Brain microvascular endothelial cell (primary cell): Measurements from ENCODE around the gene DCAF7.

Source experiments
- DNase-seq: peaks from one replicate; pipeline ENCODE4 v3.0.0-alpha.2; 2020
- H3K27ac ChIP-seq: fragments of 250-450 bp; sonication (Bioruptor Pico); 2 replicates; pipeline ENCODE4 v1.5.1; 2020; ENCODE audit warnings: mild to moderate bottlenecking, moderate library complexity
- H3K27me3 ChIP-seq: fragments of 250-450 bp; sonication (Bioruptor Pico); replicated peaks from 2 replicates; pipeline ENCODE4 v1.5.1; 2020; ENCODE audit warnings: mild to moderate bottlenecking
- H3K36me3 ChIP-seq: fragments of 250-450 bp; sonication (Bioruptor Pico); replicated peaks from 2 replicates; pipeline ENCODE4 v1.5.1; 2020; ENCODE audit warnings: mild to moderate bottlenecking
- H3K4me3 ChIP-seq: 2 replicates; pipeline ENCODE4 v1.5.1; 2011; ENCODE audit warnings: low read depth, mild to moderate bottlenecking, control low read depth, low read length, moderate library complexity
- CTCF ChIP-seq: IDR thresholded peaks from 2 replicates; pipeline ENCODE4 v1.5.1; 2011; ENCODE audit warnings: low read depth, mild to moderate bottlenecking, moderate library complexity, low read length, control low read depth, inconsistent platforms; ENCODE audit errors: missing control alignments
- in situ Hi-C: cut with HindIII; loops from 2 replicates; pipeline ENCODE4 v1.10.0; 2017; ENCODE audit warnings: low sequenced_read_pairs, low pct_ligation_motif_present

Gene DCAF7

DNA sequence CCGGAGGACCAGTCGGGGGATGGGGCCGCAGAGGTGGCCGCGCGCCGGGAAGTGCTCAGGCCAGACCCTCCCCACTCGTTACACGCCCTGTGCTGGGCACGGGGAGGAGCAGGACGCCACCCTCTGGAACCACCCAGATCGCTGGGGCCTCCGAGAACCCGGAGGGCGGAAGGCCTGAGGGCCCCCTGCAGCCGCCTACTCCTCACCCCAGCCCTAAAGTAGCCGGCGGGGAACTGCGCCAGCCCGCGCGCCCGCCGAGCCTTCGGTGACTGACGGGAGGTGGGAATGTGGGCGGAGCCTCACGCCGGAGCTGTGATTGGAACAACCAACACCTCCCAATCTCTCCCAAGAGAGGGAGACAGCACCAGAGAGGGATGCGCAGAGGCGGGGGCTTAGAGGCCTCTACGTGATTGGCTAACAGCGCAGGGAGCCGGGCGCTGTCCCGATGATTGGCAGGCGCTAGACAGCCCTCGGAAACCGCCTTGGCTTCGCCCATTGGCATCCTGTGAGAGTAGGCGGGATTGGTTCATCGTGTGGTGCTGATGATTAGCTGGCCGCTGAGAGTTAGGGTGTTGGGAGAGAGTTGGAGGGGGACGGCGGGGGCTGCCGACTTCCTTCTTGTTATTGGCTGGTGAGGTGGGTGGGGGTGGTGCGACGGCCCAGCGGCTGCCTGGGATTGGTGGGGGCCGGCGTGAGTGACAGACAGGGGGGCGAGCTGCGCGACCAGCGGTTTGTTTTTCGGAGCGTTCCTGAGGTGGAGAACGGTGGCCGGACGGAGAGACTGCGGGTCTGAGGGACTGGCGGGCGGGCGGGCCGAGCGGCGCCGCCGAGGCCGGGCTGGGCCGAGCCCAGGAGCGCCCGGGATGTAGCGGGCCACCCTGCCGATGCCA, 71.7 kb downstream of the DCAF7 start, which contains the start of gene MAP3K3:
MAP3K3 (plus strand) TSS at position 734 of the 890 bp plus-strand sequence. CDS start 343 bp downstream, outside the sequence.
- Histone ChIP-seq H3K27me3 (no peaks in the 10 kb centered on the region), H3K36me3 (no peaks in the 10 kb centered on the region), H3K27ac (peak within 1 kb of the TSS; percentile 44), H3K4me3 (peak within 1 kb of the TSS; percentile 72)
- in situ Hi-C loops, result no loop called here
- DNase-seq, result peak; percentile 100
- TF ChIP-seq CTCF, result peak; percentile 9

GRCh38 chr17:63622574-63623390, 72.5 kb downstream of the DCAF7 start:
- Histone ChIP-seq H3K4me3 (peak overlapping the region; percentile 72), H3K27me3 (no peaks in the 10 kb centered on the region), H3K27ac (peak overlapping the region; percentile 44), H3K36me3 (no peaks in the 10 kb centered on the region)
- TF ChIP-seq CTCF, result no peak
- in situ Hi-C loops, result no loop called here
- peak; percentile 45 for DNase-seq

- TF ChIP-seq CTCF, result no peak
- Histone ChIP-seq H3K4me3 (peak overlapping the region; percentile 72), H3K27ac (no peak overlapping the region), H3K27me3 (no peaks in the 10 kb centered on the region), H3K36me3 (no peaks in the 10 kb centered on the region)
- no peak for DNase-seq
- in situ Hi-C loops, result no loop called here
Observed at GRCh38 chr17:63623786-63624530, 73.7 kb downstream of the DCAF7 start.

- TF ChIP-seq CTCF, result no peak
- no peak for DNase-seq
- Histone ChIP-seq H3K27me3 (no peaks in the 10 kb centered on the region), H3K27ac (no peak overlapping the region), H3K4me3 (no peak overlapping the region), H3K36me3 (no peaks in the 10 kb centered on the region)
- in situ Hi-C loops, result no loop called here
Observed at GRCh38 chr17:63624531-63624880, 74.2 kb downstream of the DCAF7 start.

GRCh38 chr17:63626551-63627180, 76.4 kb downstream of the DCAF7 start:
- no peak for DNase-seq
- no peaks in the 10 kb centered on the region for H3K27me3 ChIP-seq
- no peaks in the 10 kb centered on the region for H3K36me3 ChIP-seq
- no peak overlapping the region for H3K27ac ChIP-seq
- in situ Hi-C loops, result no loop called here
- H3K4me3 ChIP-seq, result no peak overlapping the region
- TF ChIP-seq CTCF, result no peak
